Uterus (tissue), 4 donors: ENCODE data around the gene USP10. TPM values are rescaled to one million over a fixed set of nuclear protein-coding genes. Genes with fewer than 3 reads are reported as not detected.

Experiments
- DNase-seq, 2 donors: peaks; one replicate each; pipeline ENCODE4 v3.0.0-alpha.2; 2019 to 2020
- H3K27ac ChIP-seq, 2 donors: fragments of 200-600 bp; sonication (generic); 1 replicate in 1 of 2; 2 replicates in 1 of 2; pipeline ENCODE4 v1.5.1; 2016 to 2018
- H3K27me3 ChIP-seq, 2 donors: fragments of 200-600 bp; sonication (generic); one replicate each; pipeline ENCODE4 v1.5.1; 2018 to 2019; ENCODE audit warnings: control low read depth in 1 of 2
- H3K36me3 ChIP-seq, 2 donors: fragments of 200-600 bp; sonication (generic); one replicate each; pipeline ENCODE4 v1.5.1; 2019; ENCODE audit warnings: control low read depth in 1 of 2
- H3K4me1 ChIP-seq, 2 donors: fragments of 200-600 bp; sonication (generic); one replicate each; pipeline ENCODE4 v1.5.1; 2018 to 2019; ENCODE audit warnings: control low read depth in 1 of 2
- H3K4me3 ChIP-seq, 2 donors: fragments of 200-600 bp; sonication (generic); 1 replicate in 1 of 2; 2 replicates in 1 of 2; pipeline ENCODE4 v1.5.1; 2018 to 2019; ENCODE audit warnings: mild to moderate bottlenecking in 1 of 2
- H3K9me3 ChIP-seq, 2 donors: fragments of 200-600 bp; sonication (generic); one replicate each; pipeline ENCODE4 v1.5.1; 2019; ENCODE audit warnings: control low read depth in 1 of 2
- CTCF ChIP-seq, 4 experiments: fragments of 200-600 bp in 2 of 4; fragments of 450-650 bp in 2 of 4; sonication (generic) in 2 of 4; IDR thresholded peaks; one replicate each; pipeline ENCODE4 v1.5.1; 2016 to 2019; ENCODE audit warnings: antibody characterized with exemption in 4 of 4, mild to moderate bottlenecking in 2 of 4, moderate library complexity in 1 of 4
- POLR2A ChIP-seq, 2 donors: fragments of 450-650 bp; IDR thresholded peaks; one replicate each; pipeline ENCODE4 v1.6.1; 2016; ENCODE audit warnings: antibody characterized with exemption in 2 of 2, mild to moderate bottlenecking in 1 of 2, moderate library complexity in 1 of 2
- intact Hi-C: fragments of 100-400 bp; cut with DNase I; formaldehyde crosslinking; loops from one replicate; pipeline ENCODE4 v1.15.1; 2023; ENCODE audit warnings: low total_unique reads
- total RNA-seq, 4 donors: library from RNA; depleted of rRNA in 3 of 4; stranded (reverse); fragments of >200 nt in 3 of 4; gene quantifications; one replicate each; pipeline versions ENCODE4 v1.1.0 to v1.2.4, GENCODE V29; 2014 to 2023
- donor health status: DM: yes; HTN: yes; CAD: no.

The USP10 gene
- total RNA-seq, 4 donors from 2014 or later, result 12.6 to 83.3 (median 44.2) TPM

- no peak for DNase-seq
- no peak overlapping the region for H3K4me3 ChIP-seq
- no peaks in the 10 kb centered on the region for H3K36me3 ChIP-seq
- intact Hi-C loops, result no loop called here
- no peaks in the 10 kb centered on the region for H3K4me1 ChIP-seq
- TF ChIP-seq POLR2A (IDR thresholded peaks at IDR 0.05) (no peak), CTCF (IDR thresholded peaks at IDR 0.05) (no peak)
- H3K27me3 ChIP-seq, result no peaks in the 10 kb centered on the region
- no peaks in the 10 kb centered on the region for H3K9me3 ChIP-seq
- H3K27ac ChIP-seq, result no peak overlapping the region
Measured at GRCh38 chr16:84769416-84769815, 69.6 kb downstream of the USP10 start.

DNA sequence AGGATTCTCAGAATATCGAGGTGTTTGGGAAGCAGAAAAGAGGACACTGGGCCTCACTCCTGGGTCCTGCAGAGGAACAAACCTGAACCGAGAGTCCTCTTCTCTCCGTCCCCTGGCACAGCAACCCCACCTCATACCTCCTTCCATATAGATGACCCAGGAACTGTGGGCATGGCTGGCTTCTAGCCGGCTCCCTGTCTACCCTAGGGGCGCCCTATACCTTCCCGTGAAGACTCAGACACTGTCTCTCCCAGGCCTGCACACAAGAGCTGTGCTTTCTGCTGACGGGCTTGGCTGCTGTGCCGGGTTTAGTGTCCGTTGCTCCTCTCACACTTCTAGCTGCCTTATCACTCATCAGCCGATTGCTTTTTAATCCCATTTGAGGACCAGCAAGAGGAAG is 73.5 kb downstream of the USP10 start:
- no peak overlapping the region for H3K27ac ChIP-seq
- no peaks in the 10 kb centered on the region for H3K9me3 ChIP-seq
- no peak for DNase-seq
- no peak overlapping the region for H3K4me3 ChIP-seq
- H3K27me3 ChIP-seq, result no peaks in the 10 kb centered on the region
- intact Hi-C loops, result no loop called here
- no peaks in the 10 kb centered on the region for H3K4me1 ChIP-seq
- TF ChIP-seq CTCF (IDR thresholded peaks at IDR 0.05) (no peak), POLR2A (IDR thresholded peaks at IDR 0.05) (no peak)
- H3K36me3 ChIP-seq, result no peaks in the 10 kb centered on the region

- TF ChIP-seq POLR2A (IDR thresholded peaks at IDR 0.05), result no peak
- TF ChIP-seq CTCF (IDR thresholded peaks at IDR 0.05), result no peak
- H3K4me1 ChIP-seq, result no peaks in the 10 kb centered on the region
- H3K27me3 ChIP-seq, result no peaks in the 10 kb centered on the region
- H3K27ac ChIP-seq, result peak overlapping the region in 1 of 2 donors; percentile 52
- H3K36me3 ChIP-seq, result no peaks in the 10 kb centered on the region
- peak; percentile 38 to 63 for DNase-seq
- intact Hi-C loops, result no loop called here
- no peaks in the 10 kb centered on the region for H3K9me3 ChIP-seq
- no peak overlapping the region for H3K4me3 ChIP-seq
Measured at GRCh38 chr16:84774810-84775209, 75.0 kb downstream of the USP10 start.

- TF ChIP-seq CTCF (IDR thresholded peaks at IDR 0.05), result no peak
- TF ChIP-seq POLR2A (IDR thresholded peaks at IDR 0.05), result no peak
- no peaks in the 10 kb centered on the region for H3K4me1 ChIP-seq
- no peaks in the 10 kb centered on the region for H3K27me3 ChIP-seq
- no peaks in the 10 kb centered on the region for H3K36me3 ChIP-seq
- H3K27ac ChIP-seq, result peak overlapping the region in 1 of 2 donors; percentile 52
- no peak for DNase-seq
- intact Hi-C loops, result no loop called here
- H3K9me3 ChIP-seq, result no peaks in the 10 kb centered on the region
- H3K4me3 ChIP-seq, result no peak overlapping the region
Measured at GRCh38 chr16:84775262-84775810, 75.5 kb downstream of the USP10 start.

- H3K27me3 ChIP-seq, result no peaks in the 10 kb centered on the region
Measured at GRCh38 chr16:84777435-84777834, 77.6 kb downstream of the USP10 start.

More at GRCh38 chr16:84777435-84777834, 77.6 kb downstream of the USP10 start:
- Histone ChIP-seq H3K4me1 (no peaks in the 10 kb centered on the region), H3K27ac (no peak overlapping the region), H3K36me3 (no peaks in the 10 kb centered on the region), H3K4me3 (no peak overlapping the region), H3K9me3 (no peaks in the 10 kb centered on the region)
- no peak for DNase-seq
- TF ChIP-seq CTCF (IDR thresholded peaks at IDR 0.05) (no peak), POLR2A (IDR thresholded peaks at IDR 0.05) (no peak)
- intact Hi-C loops, result no loop called here
